Measurements from ENCODE around the gene NDUFAF5.

The NDUFAF5 gene

DNA sequence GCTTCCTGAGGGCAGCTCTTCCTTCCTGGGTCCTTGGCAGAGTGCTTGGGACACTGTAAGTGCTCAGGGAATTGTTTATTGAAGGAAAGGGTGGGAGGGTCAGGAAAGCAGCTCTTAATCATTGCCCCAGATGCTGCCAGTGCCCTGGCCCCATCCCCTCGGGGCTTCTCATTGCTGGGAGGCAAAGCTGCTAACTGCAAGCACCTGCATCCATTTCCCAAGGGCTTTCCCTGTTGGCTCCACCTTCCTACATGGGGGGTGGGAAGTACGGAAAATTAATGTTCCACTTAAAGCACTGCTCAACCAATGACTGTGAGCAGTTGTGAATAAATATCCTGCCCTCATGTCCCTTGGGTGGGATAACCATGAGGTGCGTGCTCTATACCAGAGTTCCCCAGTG, 56.4 kb downstream of the NDUFAF5 start:
- no peak for DNase-seq (ENCODE audit: low read depth in 1 of 2, low spot score in 1 of 2)
- Histone ChIP-seq H3K27ac (replicated peaks) (no peak overlapping the region), H3K27me3 (ENCODE audit: insufficient read depth, poor library complexity, severe bottlenecking) (no peaks in the 10 kb centered on the region), H3K4me3 (replicated peaks; ENCODE audit: insufficient read depth, low read length) (no peak overlapping the region)
- TF ChIP-seq, protein P1, sequence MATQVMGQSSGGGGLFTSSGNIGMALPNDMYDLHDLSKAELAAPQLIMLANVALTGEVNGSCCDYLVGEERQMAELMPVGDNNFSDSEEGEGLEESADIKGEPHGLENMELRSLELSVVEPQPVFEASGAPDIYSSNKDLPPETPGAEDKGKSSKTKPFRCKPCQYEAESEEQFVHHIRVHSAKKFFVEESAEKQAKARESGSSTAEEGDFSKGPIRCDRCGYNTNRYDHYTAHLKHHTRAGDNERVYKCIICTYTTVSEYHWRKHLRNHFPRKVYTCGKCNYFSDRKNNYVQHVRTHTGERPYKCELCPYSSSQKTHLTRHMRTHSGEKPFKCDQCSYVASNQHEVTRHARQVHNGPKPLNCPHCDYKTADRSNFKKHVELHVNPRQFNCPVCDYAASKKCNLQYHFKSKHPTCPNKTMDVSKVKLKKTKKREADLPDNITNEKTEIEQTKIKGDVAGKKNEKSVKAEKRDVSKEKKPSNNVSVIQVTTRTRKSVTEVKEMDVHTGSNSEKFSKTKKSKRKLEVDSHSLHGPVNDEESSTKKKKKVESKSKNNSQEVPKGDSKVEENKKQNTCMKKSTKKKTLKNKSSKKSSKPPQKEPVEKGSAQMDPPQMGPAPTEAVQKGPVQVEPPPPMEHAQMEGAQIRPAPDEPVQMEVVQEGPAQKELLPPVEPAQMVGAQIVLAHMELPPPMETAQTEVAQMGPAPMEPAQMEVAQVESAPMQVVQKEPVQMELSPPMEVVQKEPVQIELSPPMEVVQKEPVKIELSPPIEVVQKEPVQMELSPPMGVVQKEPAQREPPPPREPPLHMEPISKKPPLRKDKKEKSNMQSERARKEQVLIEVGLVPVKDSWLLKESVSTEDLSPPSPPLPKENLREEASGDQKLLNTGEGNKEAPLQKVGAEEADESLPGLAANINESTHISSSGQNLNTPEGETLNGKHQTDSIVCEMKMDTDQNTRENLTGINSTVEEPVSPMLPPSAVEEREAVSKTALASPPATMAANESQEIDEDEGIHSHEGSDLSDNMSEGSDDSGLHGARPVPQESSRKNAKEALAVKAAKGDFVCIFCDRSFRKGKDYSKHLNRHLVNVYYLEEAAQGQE (IDR thresholded peaks at IDR 0.05; ENCODE audit: insufficient replicate concordance, low read depth) = no peak
- TF ChIP-seq SPI1 (IDR thresholded peaks at IDR 0.05; ENCODE audit: borderline replicate concordance, low read depth) (no peak), POLR2AphosphoS5 (IDR thresholded peaks at IDR 0.05; ENCODE audit: low read depth) (no peak), GABPA (IDR thresholded peaks at IDR 0.05; ENCODE audit: low read depth) (no peak)
- TF ChIP-seq, protein P2, sequence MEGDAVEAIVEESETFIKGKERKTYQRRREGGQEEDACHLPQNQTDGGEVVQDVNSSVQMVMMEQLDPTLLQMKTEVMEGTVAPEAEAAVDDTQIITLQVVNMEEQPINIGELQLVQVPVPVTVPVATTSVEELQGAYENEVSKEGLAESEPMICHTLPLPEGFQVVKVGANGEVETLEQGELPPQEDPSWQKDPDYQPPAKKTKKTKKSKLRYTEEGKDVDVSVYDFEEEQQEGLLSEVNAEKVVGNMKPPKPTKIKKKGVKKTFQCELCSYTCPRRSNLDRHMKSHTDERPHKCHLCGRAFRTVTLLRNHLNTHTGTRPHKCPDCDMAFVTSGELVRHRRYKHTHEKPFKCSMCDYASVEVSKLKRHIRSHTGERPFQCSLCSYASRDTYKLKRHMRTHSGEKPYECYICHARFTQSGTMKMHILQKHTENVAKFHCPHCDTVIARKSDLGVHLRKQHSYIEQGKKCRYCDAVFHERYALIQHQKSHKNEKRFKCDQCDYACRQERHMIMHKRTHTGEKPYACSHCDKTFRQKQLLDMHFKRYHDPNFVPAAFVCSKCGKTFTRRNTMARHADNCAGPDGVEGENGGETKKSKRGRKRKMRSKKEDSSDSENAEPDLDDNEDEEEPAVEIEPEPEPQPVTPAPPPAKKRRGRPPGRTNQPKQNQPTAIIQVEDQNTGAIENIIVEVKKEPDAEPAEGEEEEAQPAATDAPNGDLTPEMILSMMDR (IDR thresholded peaks at IDR 0.05; ENCODE audit: insufficient read depth, low read length) = no peak

DNA sequence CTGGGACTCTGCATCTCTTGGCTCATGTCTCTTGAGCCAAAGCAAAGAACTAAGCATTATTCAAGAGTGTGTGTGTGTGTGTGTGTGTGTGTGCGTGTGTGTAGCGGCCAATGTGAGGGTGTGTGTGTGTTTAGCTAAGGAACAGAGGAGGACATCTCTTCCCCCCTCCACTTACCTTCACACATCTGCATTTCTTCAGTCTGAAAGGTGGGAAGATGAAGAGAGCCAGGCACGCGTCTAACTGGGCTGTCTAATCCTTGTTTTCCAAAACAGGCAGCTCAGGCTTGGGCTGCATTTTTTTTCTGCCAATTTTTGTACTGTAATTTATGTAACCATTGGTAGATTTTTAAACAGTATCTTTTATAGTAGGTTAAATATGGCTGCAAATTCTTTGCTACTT, 59.5 kb downstream of the NDUFAF5 start:
- no peak overlapping the region for H3K4me3 ChIP-seq (replicated peaks; ENCODE audit: insufficient read depth, low read length)
- TF ChIP-seq POLR2AphosphoS5 (IDR thresholded peaks at IDR 0.05; ENCODE audit: low read depth) (no peak), SPI1 (IDR thresholded peaks at IDR 0.05; ENCODE audit: borderline replicate concordance, low read depth) (no peak), GABPA (IDR thresholded peaks at IDR 0.05; ENCODE audit: low read depth) (no peak)
- TF ChIP-seq, protein P2 (IDR thresholded peaks at IDR 0.05; ENCODE audit: insufficient read depth, low read length) = no peak
- TF ChIP-seq, protein P1 (IDR thresholded peaks at IDR 0.05; ENCODE audit: insufficient replicate concordance, low read depth) = no peak
- H3K27ac ChIP-seq (replicated peaks) = no peak overlapping the region
- H3K27me3 ChIP-seq (ENCODE audit: insufficient read depth, poor library complexity, severe bottlenecking) = no peaks in the 10 kb centered on the region
- DNase-seq (ENCODE audit: low read depth in 1 of 2, low spot score in 1 of 2) = no peak

DNA sequence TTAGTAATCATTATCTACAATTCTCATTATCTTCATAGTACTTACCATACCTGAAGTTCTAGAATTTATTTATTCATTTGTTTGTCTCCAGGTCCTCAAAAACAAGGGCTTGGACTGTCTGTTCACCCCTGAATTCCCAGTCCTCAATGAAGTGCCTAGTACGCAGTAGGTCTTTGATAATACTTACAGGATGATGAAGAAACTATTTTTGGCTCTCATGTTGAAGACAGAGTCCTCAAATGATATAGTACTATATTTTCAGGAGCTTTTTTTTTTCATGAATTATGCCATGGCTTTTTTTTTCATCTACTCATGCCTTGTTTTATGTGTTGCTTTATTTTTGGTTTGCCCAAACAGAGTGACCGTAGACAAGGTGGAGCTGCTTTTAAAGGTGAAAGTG, 66.5 kb downstream of the NDUFAF5 start:
- no peak overlapping the region for H3K27ac ChIP-seq (replicated peaks)

More for the DNA sequence above, 66.5 kb downstream of the NDUFAF5 start:
- TF ChIP-seq, protein P1 (IDR thresholded peaks at IDR 0.05; ENCODE audit: insufficient replicate concordance, low read depth) = no peak
- no peak for TF ChIP-seq POLR2AphosphoS5 (IDR thresholded peaks at IDR 0.05; ENCODE audit: low read depth)
- no peak for TF ChIP-seq SPI1 (IDR thresholded peaks at IDR 0.05; ENCODE audit: borderline replicate concordance, low read depth)
- TF ChIP-seq, protein P2 (IDR thresholded peaks at IDR 0.05; ENCODE audit: insufficient read depth, low read length) = no peak
- no peak for TF ChIP-seq GABPA (IDR thresholded peaks at IDR 0.05; ENCODE audit: low read depth)
- no peaks in the 10 kb centered on the region for H3K27me3 ChIP-seq (ENCODE audit: insufficient read depth, poor library complexity, severe bottlenecking)
- no peak for DNase-seq (ENCODE audit: low read depth in 1 of 2, low spot score in 1 of 2)
- H3K4me3 ChIP-seq (replicated peaks; ENCODE audit: insufficient read depth, low read length) = no peak overlapping the region

All from HL-60 (cell line).